GM12892 (cell line): ENCODE data around the gene VPS54.

Experiments
- POLR2AphosphoS5 ChIP-seq: IDR thresholded peaks from 2 replicates; pipeline ENCODE4 v1.6.1; 2011; ENCODE audit warnings: low read depth, low read length, control low read depth
- TAF1 ChIP-seq: IDR thresholded peaks from 2 replicates; pipeline ENCODE4 v1.6.1; 2011; ENCODE audit warnings: low read depth, mild to moderate bottlenecking, control low read depth, low read length, borderline replicate concordance

DNA sequence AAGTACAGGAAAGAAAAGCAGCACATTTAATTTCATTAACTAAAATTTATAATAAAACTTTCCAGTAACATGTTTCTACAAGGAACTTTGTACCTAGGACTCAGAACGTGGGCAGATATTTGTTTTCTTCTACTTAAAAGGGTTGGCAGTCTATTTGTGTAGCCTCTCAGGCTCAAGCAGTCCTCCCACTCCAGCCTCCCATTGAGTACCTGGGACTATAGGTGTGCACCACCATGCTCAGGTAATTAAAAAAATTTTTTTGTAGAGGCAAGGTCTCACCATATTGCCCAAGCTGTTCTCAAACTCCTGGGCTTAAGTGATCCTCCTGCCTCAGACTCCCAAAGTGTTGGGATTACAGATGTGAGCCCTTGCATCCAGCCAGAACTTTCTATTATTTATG lies 140.7 kb downstream of the VPS54 start:
- TF ChIP-seq POLR2AphosphoS5 (no peak), TAF1 (no peak)
